HEK293 (cell line): ENCODE results near the gene DGKG.

Source experiments
- CTCF ChIA-PET: fragments of 350-600 bp; formaldehyde crosslinking; extraction: SDS; loops from one replicate; lab custom pipeline; 2021; ENCODE audit warnings: antibody characterized with exemption; lab: Yijun Ruan, JAX
- POLR2A ChIA-PET: fragments of 300-600 bp; formaldehyde crosslinking; extraction: SDS; loops from one replicate; lab custom pipeline; 2020; ENCODE audit warnings: antibody characterized with exemption, inconsistent platforms; lab: Yijun Ruan, JAX
- H3K27ac ChIP-seq: fragments of 200-500 bp; sonication (Bioruptor generic); 2 replicates; pipeline ENCODE4 v1.5.1; 2014; ENCODE audit warnings: low read depth, low read length, control low read depth, inconsistent platforms; ENCODE audit errors: extremely low read depth
- H3K36me3 ChIP-seq, 2 experiments: fragments of 200-500 bp in 1 of 2; sonication (Bioruptor generic) in 1 of 2; 1 replicate in 1 of 2; 2 replicates in 1 of 2; pipeline ENCODE4 v1.5.1; 2014 to 2017; ENCODE audit warnings: inconsistent platforms in 2 of 2, low read length in 2 of 2; ENCODE audit not compliant: control insufficient read depth in 2 of 2, insufficient read depth in 1 of 2
- H3K4me1 ChIP-seq: fragments of 200-500 bp; sonication (Bioruptor generic); 2 replicates; pipeline ENCODE4 v1.5.1; 2014; ENCODE audit warnings: mild to moderate bottlenecking, low read length, inconsistent platforms; ENCODE audit not compliant: control insufficient read depth, insufficient read depth
- H3K4me3 ChIP-seq: 2 replicates; pipeline ENCODE4 v1.5.1; 2011; ENCODE audit warnings: low read depth, mild to moderate bottlenecking, control low read depth, low read length, moderate library complexity
- H3K9me3 ChIP-seq: fragments of 200-500 bp; sonication (Bioruptor generic); 2 replicates; pipeline ENCODE4 v1.5.1; 2014; ENCODE audit warnings: low read depth, low read length, inconsistent platforms; ENCODE audit not compliant: control insufficient read depth, insufficient read depth
- SALL2 ChIP-seq: fragments of 450-650 bp; formaldehyde crosslinking; IDR thresholded peaks from 2 replicates; pipeline ENCODE4 v1.5.0; 2017; ENCODE audit warnings: missing biosample characterization, mild to moderate bottlenecking, missing genetic modification characterization, borderline replicate concordance
- SETDB1 ChIP-seq: IDR thresholded peaks from one replicate; pipeline ENCODE4 v1.6.1; 2017; ENCODE audit warnings: mild to moderate bottlenecking, low read length, moderate library complexity, mixed read lengths; ENCODE audit not compliant: insufficient read length
- TRIM28 ChIP-seq: IDR thresholded peaks from 2 replicates; pipeline ENCODE4 v1.6.1; 2011; ENCODE audit warnings: low read length, control low read depth, borderline replicate concordance
- TSHZ1 ChIP-seq: fragments of 450-650 bp; formaldehyde crosslinking; IDR thresholded peaks from 2 replicates; pipeline ENCODE4 v1.5.1; 2016; ENCODE audit warnings: missing biosample characterization, missing genetic modification characterization, borderline replicate concordance
- ZBTB7A ChIP-seq: fragments of 450-650 bp; formaldehyde crosslinking; IDR thresholded peaks from 2 replicates; pipeline ENCODE4 v1.5.1; 2016; ENCODE audit warnings: low read depth, missing biosample characterization, missing genetic modification characterization
- ZNF140 ChIP-seq: fragments of 450-650 bp; formaldehyde crosslinking; IDR thresholded peaks from 2 replicates; pipeline ENCODE4 v1.5.1; 2016; ENCODE audit warnings: missing biosample characterization, missing genetic modification characterization
- ZNF223 ChIP-seq: fragments of 450-650 bp; formaldehyde crosslinking; IDR thresholded peaks from 2 replicates; pipeline ENCODE4 v1.5.1; 2016; ENCODE audit warnings: missing biosample characterization, missing genetic modification characterization
- ZNF248 ChIP-seq: fragments of 450-650 bp; formaldehyde crosslinking; IDR thresholded peaks from 2 replicates; pipeline ENCODE4 v1.5.1; 2017; ENCODE audit warnings: missing biosample characterization, missing genetic modification characterization
- ZNF426 ChIP-seq: fragments of 450-650 bp; formaldehyde crosslinking; IDR thresholded peaks from 2 replicates; pipeline ENCODE4 v1.5.1; 2017; ENCODE audit warnings: missing biosample characterization, missing genetic modification characterization, mild to moderate bottlenecking, inconsistent platforms, moderate library complexity
- ZNF514 ChIP-seq: fragments of 450-650 bp; formaldehyde crosslinking; IDR thresholded peaks from 2 replicates; pipeline ENCODE4 v1.5.1; 2016; ENCODE audit warnings: missing biosample characterization, missing genetic modification characterization
- ZNF530 ChIP-seq: fragments of 450-650 bp; formaldehyde crosslinking; IDR thresholded peaks from 2 replicates; pipeline ENCODE4 v1.5.1; 2016; ENCODE audit warnings: low read depth, missing biosample characterization, missing genetic modification characterization
- ZNF549 ChIP-seq: fragments of 450-650 bp; IDR thresholded peaks from 2 replicates; pipeline ENCODE4 v1.5.1; 2018; ENCODE audit warnings: missing biosample characterization, missing genetic modification characterization, mild to moderate bottlenecking, inconsistent platforms, moderate library complexity
- ZNF645 ChIP-seq: fragments of 450-650 bp; formaldehyde crosslinking; IDR thresholded peaks from 2 replicates; pipeline ENCODE4; 2016; ENCODE audit warnings: missing biosample characterization, missing genetic modification characterization
- ZNF664 ChIP-seq: fragments of 450-650 bp; formaldehyde crosslinking; IDR thresholded peaks from 2 replicates; pipeline ENCODE4 v1.5.1; 2016; ENCODE audit warnings: missing biosample characterization, missing genetic modification characterization
- ZNF677 ChIP-seq: fragments of 450-650 bp; IDR thresholded peaks from 2 replicates; pipeline ENCODE4 v1.5.0; 2018; ENCODE audit warnings: missing biosample characterization, mild to moderate bottlenecking, missing genetic modification characterization, moderate library complexity
- ZNF843 ChIP-seq: fragments of 450-650 bp; formaldehyde crosslinking; IDR thresholded peaks from 2 replicates; pipeline ENCODE4 v1.5.1; 2016; ENCODE audit warnings: missing biosample characterization, missing genetic modification characterization
- ZXDB ChIP-seq: fragments of 450-650 bp; formaldehyde crosslinking; IDR thresholded peaks from 2 replicates; pipeline ENCODE4 v1.5.1; 2016; ENCODE audit warnings: missing biosample characterization, missing genetic modification characterization
- TF ChIP-seq, protein P1 (sequence below): fragments of 450-650 bp; formaldehyde crosslinking; IDR thresholded peaks from 2 replicates; pipeline ENCODE4 v1.5.1; 2016; ENCODE audit warnings: missing biosample characterization, missing genetic modification characterization, borderline replicate concordance

DGKG gene

DNA sequence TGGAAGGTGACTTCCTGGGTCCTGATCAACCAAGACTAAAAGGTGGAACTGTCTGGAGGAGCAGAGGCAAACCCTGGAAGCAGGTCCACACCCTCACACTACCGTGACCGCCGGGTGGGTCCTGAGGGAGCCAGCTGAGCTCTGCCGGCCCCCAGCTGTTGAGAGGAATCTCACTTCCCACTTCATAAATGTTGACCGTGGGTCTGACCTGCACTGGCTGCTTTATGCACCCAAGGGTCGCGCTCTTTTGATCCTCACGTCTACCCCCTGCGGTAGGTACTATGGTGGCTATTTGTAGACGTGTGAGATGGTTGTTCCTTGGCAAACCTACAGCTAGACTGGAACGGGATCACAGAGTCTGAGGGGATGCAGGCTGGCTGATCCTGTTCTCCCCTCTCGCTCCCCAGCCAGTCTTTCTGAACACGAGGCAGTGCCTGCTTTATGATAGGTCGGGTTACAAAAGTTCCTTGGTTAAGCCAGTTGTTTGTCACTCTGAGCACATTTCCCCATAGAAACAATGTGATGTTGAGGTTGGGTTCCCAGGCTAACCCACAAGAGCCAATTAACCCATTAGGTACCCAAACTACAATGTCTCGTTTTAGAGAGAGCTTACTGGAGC lies 140.2 kb downstream of the DGKG start:
- Histone ChIP-seq H3K4me3 (no peak overlapping the region), H3K27ac (no peak overlapping the region), H3K4me1 (no peaks in the 10 kb centered on the region), H3K36me3 (no peaks in the 10 kb centered on the region), H3K9me3 (no peaks in the 10 kb centered on the region)
- ChIA-PET POLR2A (no interaction called here), CTCF (no interaction called here)
- TF ChIP-seq ZNF514 (tag by site-specific recombination) = no peak
- TF ChIP-seq, protein P1, sequence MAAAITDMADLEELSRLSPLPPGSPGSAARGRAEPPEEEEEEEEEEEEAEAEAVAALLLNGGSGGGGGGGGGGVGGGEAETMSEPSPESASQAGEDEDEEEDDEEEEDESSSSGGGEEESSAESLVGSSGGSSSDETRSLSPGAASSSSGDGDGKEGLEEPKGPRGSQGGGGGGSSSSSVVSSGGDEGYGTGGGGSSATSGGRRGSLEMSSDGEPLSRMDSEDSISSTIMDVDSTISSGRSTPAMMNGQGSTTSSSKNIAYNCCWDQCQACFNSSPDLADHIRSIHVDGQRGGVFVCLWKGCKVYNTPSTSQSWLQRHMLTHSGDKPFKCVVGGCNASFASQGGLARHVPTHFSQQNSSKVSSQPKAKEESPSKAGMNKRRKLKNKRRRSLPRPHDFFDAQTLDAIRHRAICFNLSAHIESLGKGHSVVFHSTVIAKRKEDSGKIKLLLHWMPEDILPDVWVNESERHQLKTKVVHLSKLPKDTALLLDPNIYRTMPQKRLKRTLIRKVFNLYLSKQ (tag by site-specific recombination) = no peak
- no peak for TF ChIP-seq ZBTB7A (tag by site-specific recombination)
- no peak for TF ChIP-seq ZNF664 (tag by site-specific recombination)
- no peak for TF ChIP-seq ZNF248
- no peak for TF ChIP-seq ZNF843
- no peak for TF ChIP-seq ZNF426 (tag by site-specific recombination)
- no peak for TF ChIP-seq TRIM28
- TF ChIP-seq ZNF223 (tag by site-specific recombination) = no peak
- no peak for TF ChIP-seq ZNF549 (tag by site-specific recombination)
- TF ChIP-seq ZNF530 (tag by site-specific recombination) = no peak
- TF ChIP-seq ZXDB (tag by site-specific recombination) = no peak

DNA sequence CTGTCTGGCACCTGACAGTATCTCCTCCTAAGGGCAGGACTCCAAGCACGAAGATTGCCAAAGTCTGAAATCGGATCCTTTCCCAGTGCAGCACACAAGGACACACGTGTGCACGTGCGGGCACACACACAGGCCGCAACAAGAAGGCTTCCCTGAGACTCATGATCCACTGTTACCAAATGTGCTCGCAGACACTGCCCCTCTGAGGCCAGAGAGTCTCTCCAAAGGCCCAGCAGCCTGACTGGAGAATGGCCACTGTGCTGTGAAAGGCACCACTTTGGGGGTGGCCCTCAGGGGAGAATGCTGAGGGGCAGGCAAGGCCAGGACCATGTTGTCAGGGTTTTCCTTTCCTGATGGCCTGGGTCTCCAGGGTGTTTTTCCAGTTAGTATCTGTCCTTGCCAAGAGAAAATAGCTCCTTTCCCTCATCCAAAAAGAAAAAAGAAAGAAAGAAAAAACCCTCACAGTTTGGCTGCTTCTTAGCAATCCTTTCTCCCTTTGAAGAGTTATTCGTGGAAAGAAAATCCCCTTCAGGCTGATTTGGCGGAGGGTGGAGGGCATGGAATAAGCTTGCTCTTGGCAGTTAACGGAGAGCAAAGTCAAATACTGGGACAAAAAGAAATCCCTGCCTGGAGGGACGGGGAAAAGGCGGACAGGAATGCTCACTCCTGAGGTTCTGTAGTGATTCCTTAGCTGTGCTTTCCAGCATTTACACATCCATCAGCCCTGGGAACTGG lies 141.0 kb downstream of the DGKG start:
- no peak overlapping the region for H3K27ac ChIP-seq

More for the DNA sequence above, 141.0 kb downstream of the DGKG start:
- CTCF ChIA-PET = interaction anchor here (0.7 kb wide), 1 partner anchor 942 kb away, joined by 3 read pairs; no protein-coding TSS in a partner anchor
- TF ChIP-seq ZNF140 (tag by site-specific recombination) = no peak
- no peak for TF ChIP-seq SALL2 (tag by site-specific recombination)
- TF ChIP-seq ZNF645 (tag by site-specific recombination) = no peak
- no peak for TF ChIP-seq SETDB1
- TF ChIP-seq ZNF677 (tag by site-specific recombination) = no peak
- no peak for TF ChIP-seq TSHZ1
- no peaks in the 10 kb centered on the region for H3K9me3 ChIP-seq
- H3K4me1 ChIP-seq = no peaks in the 10 kb centered on the region
- no peak overlapping the region for H3K4me3 ChIP-seq
- POLR2A ChIA-PET = no interaction called here
- H3K36me3 ChIP-seq = no peaks in the 10 kb centered on the region
